HG02973 (cell line): Measurements from ENCODE around the gene HYDIN.

Experiments
- ATAC-seq: cut with Tn5 transposase; IDR thresholded peaks from one replicate; pipeline ENCODE4 v1.9.1; 2021; ENCODE audit warnings: moderate library complexity; ENCODE audit not compliant: unreplicated experiment

Gene HYDIN

GRCh38 chr16:70769131-70769530 lies 461.4 kb downstream of the HYDIN start:
- ATAC-seq = no peak

DNA sequence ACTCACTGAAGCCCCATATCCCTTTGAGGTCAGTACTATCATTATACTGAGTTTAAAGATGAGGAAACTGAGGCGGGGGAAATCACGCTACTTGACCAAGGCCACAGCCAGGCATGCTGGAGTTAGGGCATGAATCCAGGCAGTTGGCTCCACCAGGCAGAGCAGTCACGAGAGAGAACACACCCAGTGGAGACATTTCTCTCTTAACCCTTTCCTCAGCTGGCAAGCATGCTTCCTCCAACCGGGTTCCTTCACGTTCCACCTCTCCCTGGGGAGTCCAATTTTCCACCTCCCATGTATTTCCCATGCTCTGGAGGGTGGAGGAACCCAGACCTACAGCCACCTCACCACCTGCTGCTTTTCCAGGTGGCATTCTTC lies 462.3 kb downstream of the HYDIN start:
- ATAC-seq = no peak

DNA sequence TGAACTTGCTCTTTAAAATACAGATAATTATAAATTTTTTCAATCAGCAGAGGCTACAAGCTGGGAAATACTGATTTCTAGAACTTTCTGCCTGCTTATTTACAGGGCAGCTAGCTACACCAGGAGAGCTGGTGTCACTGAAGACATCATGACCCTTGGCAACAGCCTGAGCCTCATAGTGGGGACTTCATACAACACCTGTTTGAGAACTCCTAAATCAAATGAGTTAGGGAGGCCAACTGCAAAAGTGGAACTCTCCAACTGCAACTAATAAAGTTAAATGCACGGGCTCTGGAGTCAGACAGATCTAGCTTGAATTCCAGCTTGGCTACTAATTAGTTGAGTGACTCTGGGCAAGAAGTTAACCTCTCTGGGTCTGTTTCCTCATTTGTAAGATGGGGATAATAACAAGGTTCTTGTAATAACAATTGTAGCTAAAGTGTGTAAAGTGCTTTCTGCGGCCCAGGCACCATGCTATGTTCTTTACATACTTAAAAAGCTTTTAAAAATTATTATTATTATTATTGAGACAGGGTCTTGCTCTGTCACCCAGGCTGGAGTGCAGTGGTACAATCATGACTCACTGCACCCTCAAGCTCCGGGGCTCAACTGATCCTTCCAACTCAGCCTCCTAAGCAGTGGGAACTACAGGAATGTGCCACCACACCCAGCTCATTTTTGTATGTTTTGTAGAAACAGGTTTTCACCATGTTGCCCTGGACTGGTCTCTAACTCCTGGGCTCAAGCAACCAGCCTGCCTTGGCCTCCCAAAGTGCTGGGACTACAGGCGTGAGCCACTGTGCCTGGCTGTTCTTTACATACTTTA lies 462.9 kb downstream of the HYDIN start:
- ATAC-seq = no peak

GRCh38 chr16:70766658-70767057 lies 463.9 kb downstream of the HYDIN start:
- no peak for ATAC-seq

GRCh38 chr16:70766176-70766575 lies 464.3 kb downstream of the HYDIN start:
- no peak for ATAC-seq

GRCh38 chr16:70765491-70765890 lies 465.0 kb downstream of the HYDIN start:
- no peak for ATAC-seq

- no peak for ATAC-seq
These were observed 465.9 kb downstream of the HYDIN start for GRCh38 chr16:70764632-70765031.

GRCh38 chr16:70760221-70760620 lies 470.3 kb downstream of the HYDIN start:
- no peak for ATAC-seq

DNA sequence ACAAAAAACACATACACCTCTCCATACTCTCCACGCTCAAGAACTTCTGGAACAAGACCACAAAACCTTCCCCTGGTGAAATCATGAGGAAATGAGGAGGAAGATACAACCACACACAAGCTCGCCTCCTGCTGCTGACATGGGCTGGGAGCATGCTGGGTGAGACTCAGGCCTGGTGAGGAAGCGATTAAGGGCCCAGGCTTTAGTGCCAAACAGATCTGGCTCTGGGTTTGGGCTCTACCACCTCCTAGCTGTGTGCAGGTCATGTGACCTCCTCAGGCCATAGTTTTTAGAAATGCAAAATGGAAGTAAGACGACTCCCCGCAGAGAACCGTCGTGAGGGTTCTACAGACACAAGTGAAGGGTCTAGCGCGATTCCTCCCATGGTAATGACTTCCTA lies 470.9 kb downstream of the HYDIN start:
- ATAC-seq = no peak

DNA sequence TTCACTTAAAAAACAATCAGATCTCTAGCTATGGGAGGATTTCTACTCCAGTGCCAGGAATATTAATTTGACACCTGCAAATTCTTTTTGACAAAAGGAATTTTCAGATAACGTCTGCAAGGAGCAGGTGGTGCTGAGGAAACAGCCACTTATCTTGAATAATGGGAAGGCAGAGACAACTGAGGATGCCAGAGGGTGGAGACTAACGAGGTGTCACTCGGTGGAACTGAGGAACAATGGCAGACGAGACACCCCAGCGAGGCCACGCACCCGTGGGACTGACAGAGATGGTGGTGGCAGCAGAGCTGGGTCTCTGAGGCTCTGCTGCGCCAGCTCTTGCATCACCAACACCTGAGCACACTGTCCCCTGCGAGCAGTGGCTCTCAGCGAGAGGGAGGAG lies 471.7 kb downstream of the HYDIN start:
- ATAC-seq = no peak
